Activated CD4-positive, CD25-positive, alpha-beta regulatory T cell (primary cell): ENCODE results near the gene NBPF3.

ENCODE experiments used
- DNase-seq, 4 experiments: peaks; one replicate each; lab custom pipeline; 2025; lab: John Stamatoyannopoulos, UW

NBPF3 gene

DNA sequence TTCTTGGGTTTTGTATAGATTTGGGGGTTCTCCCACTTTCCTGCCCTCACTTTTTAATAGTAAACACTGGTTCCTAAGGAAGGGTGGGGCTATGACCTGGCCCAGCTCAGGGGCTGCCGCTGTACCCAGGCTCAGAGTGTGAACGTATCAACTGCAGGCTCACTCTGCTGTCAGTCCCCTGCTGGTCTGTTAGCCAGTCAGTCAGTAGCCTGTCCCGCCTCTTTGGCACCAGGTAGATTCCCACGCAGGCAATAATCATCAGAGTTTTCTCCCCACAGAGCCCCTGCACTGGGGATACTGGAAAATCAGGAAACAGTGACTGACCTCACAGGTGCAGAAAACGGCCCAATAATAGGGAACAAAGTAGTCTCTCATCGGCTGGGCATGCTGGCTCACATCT lies 54.3 kb downstream of the NBPF3 start:
- DNase-seq: no peak

- DNase-seq: no peak
These were observed 55.4 kb downstream of the NBPF3 start for GRCh38 chr1:21495225-21495820.

- DNase-seq: no peak
These were observed 56.1 kb downstream of the NBPF3 start for GRCh38 chr1:21496063-21496462.

GRCh38 chr1:21496886-21497285 lies 56.9 kb downstream of the NBPF3 start:
- no peak for DNase-seq

DNA sequence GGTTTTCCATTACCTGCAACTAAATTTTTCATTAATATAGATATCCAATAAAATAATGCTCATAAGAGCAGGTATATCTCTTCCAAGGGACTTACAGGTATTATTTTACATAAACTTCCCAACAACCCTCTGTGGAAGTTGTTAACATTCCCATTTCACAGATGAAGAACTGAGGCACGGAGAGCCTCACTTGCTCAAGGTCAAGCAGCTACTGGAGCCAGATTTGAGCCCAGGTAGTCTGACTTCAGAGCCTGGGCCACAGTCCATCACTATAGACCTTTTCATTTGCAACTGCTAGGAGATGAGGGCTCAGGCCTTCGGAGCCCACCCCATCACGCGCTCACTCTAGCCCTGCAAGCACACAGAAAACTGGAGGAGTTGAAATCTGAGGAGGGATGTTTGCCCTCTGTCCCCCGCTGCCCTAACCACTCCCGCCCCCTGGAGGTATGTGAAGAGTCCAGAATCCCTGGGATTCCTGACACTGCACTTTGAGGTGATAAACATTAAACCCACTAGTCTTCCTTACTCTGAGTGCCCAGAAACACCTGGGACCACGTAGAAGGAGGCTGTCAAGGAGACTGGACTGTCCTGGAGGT lies 57.6 kb downstream of the NBPF3 start:
- DNase-seq: no peak

- DNase-seq: no peak
These were observed 59.5 kb downstream of the NBPF3 start for GRCh38 chr1:21499283-21499950.

GRCh38 chr1:21503706-21504377 lies 63.9 kb downstream of the NBPF3 start:
- no peak for DNase-seq

DNA sequence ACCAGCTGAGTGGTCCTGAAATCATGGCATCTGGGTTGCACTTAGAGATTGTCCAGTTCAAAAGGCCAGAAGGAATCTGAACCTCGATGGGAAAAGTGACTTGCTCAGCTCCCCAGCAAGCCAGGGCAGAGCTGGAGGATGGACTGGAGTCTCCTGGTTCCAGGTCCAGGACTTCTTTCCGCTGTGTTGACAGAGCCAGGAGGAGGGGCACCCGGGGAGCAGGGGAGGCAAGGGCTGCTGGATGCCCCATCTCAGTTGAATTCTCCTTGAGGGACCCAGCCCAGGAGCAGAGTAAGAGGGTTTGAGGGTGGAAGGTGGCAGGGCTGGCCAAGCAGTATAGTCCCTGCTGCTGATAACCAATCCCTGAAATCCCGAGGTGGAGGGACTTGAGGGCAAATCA lies 66.9 kb downstream of the NBPF3 start:
- DNase-seq: no peak

DNA sequence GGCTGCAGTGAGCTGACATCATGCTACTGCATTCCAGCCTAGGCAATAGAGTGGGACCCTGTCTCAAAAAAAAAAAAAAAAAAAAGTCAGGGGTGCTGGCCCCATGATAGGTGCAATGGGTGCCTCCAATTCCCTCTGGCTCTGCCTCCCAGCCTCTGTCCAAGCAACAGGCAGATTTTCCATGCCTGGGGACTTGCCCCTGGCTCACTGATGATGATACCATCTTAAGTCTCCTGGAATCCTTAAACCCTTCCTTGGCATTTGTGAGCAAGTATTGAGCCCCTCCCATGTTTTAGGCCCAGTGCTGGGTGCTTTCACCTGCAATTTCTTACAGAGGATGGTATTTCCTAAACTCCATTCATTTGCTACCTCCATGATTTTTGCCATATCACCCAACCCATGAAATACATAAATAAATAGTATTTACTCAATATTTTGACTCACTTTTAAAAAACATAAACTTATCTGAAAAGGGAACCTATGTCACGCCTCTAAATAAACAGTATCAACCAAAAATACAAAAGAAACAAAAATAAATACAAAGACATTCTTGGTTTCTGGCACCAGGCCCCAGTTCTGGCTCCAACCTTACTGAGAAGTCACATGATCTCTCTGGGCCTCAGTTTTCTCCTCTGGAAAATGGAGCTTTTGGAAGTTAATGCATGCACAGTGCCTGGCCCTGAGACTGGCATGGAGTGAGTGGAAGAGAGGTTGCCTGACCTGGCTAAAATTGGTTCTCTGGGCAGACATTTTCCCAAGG lies 67.8 kb downstream of the NBPF3 start:
- DNase-seq: no peak

GRCh38 chr1:21508580-21509350 lies 68.8 kb downstream of the NBPF3 start:
- peak; percentile 29 to 46 (median 45) for DNase-seq

DNA sequence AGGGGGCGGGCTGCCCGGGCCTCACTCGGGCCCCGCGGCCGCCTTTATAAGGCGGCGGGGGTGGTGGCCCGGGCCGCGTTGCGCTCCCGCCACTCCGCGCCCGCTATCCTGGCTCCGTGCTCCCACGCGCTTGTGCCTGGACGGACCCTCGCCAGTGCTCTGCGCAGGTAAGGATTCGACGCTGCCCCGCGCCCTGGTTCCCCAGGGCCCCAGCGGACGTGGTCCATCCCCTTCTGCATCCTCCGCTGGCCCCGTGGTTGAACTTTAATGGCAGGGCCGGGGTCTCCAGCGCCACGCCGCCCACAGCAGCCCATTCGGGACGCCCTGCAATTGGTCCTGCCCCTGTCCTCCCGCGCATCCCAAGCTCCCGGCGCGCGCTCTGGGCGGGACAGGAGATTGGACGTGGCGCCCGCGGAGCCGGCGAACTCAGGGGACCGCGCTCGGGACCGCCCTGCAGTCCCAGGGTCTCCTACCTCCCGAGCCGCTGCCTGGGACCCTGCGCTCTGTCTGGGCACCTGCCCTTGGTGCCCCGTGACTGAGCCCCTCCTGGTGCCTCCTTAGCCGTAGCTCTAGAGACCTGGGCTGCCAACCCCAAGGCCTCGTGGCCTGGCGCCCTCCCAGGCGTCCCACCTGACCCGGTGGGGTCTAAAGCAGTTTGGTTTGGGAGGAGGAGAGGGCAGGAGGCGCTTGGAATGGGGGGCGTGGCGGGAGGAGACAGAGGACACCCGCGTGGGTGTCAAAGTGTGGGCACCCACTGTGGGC lies 69.6 kb downstream of the NBPF3 start, which contains the start of gene ALPL:
TSS of gene ALPL (plus strand) at position 73 of the 762 bp plus-strand sequence. CDS start 44,659 bp downstream, outside the sequence.
- DNase-seq: no peak

DNA sequence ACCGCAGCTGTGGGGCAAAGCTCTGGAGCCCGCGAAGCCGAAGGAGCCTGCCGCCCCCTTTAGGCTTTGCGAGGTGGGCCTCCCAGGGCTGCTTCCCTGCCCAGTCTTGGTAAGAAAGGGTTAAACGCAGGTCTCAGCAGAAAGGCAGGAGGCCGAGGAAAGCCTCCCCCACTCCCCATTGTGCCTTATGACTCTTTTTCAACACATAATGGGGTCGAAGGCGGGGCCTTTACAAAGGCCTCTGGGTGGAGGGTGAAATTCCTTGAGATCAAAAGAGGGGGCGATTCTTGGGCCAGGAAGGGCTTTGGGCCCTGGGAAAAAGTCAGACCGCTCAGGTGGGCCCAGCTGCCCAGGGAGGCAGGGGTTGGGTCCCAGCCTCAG lies 70.2 kb downstream of the NBPF3 start:
- DNase-seq: no peak

- DNase-seq: no peak
These were observed 71.1 kb downstream of the NBPF3 start for GRCh38 chr1:21510885-21511578.

DNA sequence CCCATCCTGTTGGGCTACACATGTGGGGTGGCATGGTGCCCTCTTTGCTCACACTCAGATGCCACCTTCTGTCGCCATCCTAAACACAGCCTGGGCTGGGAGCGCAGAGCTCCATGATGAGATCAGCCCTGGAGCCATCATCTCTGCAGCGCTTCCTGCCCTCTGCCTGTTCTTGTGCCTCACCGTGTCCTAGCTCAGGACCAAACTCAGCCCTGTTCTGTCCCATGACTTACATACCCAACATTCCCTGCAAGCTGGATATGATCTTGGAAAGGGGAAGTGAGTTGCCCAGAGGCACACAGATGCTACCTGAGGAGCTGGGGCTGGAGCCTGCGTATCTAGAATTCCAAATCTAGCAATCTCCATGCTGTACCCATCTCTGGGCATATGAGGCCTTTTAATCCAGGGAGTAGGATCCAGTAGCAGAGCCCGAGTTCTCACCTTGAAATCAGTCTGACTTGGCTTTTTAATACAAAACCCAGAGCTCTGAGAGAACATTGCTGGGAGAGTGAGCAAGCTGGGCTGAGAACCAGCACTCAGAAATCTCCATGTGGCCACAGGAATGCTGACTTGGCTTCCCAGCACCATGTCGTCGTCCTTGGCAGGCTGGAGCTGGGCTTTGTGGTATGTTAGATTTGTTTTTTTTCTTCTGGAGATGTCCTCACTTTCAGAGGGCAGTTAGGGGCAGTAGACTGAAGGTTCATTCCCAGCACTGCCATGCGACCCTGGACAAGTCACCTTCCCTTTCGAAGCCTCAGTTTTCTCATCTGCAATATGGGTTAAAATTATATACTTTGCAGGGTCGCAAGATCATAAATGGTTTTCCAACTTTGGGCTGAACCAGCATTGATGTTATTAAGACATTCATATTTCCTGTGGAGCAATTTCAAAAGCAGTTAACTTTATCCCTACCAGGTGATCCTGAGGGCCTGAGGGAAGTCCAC lies 71.9 kb downstream of the NBPF3 start:
- no peak for DNase-seq

- DNase-seq: no peak
These were observed 74.3 kb downstream of the NBPF3 start for GRCh38 chr1:21514245-21514644.

DNA sequence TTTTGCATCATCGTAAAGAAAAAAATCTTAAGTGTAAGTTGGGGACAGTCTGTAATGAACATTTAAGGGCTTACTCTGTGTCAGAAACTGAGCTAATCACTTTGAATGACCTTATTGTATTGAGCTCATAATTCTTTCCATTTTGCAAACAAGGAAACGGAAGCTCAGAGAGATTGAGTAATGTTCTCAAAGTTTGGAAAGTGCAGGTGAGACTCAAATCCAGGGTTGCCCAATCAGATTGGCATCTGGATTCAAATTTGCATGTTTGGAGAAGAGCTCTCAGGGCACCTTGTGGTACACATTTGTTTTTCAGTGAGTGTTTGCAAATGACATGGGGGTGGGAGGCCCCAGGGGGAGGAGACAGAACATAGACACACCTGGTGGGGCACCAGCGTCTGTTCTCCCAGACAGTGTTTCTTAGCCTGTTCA lies 77.2 kb downstream of the NBPF3 start:
- no peak for DNase-seq

DNA sequence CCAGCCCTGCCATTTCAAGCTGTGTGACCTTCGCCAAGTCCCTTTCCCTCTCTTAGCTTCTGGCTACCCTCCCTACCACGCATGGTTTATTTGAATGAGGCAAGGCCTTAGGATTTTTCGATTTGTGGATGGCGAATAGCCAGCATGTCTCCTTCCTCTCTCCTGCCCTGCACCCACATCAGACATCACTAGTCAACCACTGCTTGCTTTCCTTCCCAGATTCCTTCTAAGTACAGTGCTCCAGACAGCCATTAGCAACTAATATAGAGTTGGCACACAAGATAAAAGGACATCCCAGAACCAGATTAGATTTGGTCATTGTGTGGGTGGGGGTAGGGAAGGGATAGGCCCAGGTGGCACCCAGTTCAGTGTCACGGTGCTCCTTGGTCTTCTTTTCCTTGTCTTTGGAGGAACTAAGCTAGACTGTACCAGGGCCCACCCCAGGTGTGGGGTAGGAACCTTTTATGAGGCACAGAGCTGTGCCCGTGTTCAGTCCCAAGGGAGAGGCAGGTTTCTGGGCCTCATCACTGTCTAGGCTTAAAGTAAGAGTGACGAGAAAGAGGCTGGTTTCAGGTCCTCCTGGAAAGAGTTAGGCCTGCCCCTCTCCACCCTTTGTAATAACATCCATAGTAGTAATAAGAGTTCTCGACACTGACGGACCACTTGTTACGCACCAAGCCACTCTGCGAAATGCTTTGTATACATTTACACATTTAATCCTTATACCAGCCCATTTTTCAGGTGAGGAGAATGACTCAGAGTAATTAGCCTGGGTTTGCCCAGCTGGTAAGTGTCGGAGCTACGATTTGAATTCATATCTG lies 77.9 kb downstream of the NBPF3 start:
- DNase-seq: no peak
